HepG2 (cell line): ENCODE data around the gene DNMBP. TPM values are rescaled to one million over a fixed set of nuclear protein-coding genes. Genes with fewer than 3 reads are reported as not detected.

Experiments
- ATAC-seq: fragments of 200-7000 bp; cut with Tn5 transposase; 3 replicates; pipeline ENCODE4 v1.9.1; 2020; ENCODE audit warnings: mild to moderate bottlenecking, moderate library complexity
- BruUV-seq: library from RNA; stranded (reverse); fragments of 400-500 nt; replicated peaks from 2 replicates; lab custom pipeline; 2021; lab: Mats Ljungman, UMichigan
- CTCF ChIA-PET: fragments of 300-600 bp; formaldehyde crosslinking; extraction: SDS; loops from one replicate; lab custom pipeline; 2021; ENCODE audit warnings: low total read pairs, inconsistent platforms, low intra/inter-chr PET ratio; lab: Yijun Ruan, JAX
- POLR2A ChIA-PET: fragments of 350-600 bp; sonication (Branson Sonifier 250); formaldehyde crosslinking; loops from one replicate; lab custom pipeline; 2020; ENCODE audit warnings: antibody characterized with exemption, inconsistent platforms; lab: Yijun Ruan, JAX
- DNase-seq: peaks from one replicate; pipeline ENCODE4 v3.0.0-alpha.2; 2015; ENCODE audit warnings: low spot score
- FAIRE-seq: peaks from 3 replicates; lab custom pipeline; 2011; peaks lifted over from hg19 to GRCh38; lab: Jason Lieb, UNC
- H2AFZ ChIP-seq: one replicate; pipeline ENCODE4 v1.6.1; 2011; ENCODE audit warnings: low read length, inconsistent platforms
- H3K27ac ChIP-seq: fragments of 300-600 bp; 3 replicates; pipeline ENCODE4 v1.8.0; 2011; ENCODE audit warnings: mixed run types, mild to moderate bottlenecking, mixed read lengths, low read length, inconsistent platforms; ENCODE audit not compliant: insufficient read depth; ENCODE audit errors: extremely low read length
- H3K27me3 ChIP-seq, 2 experiments: fragments of 200-600 bp in 1 of 2; 2 replicates in 1 of 2; 3 replicates in 1 of 2; pipeline versions ENCODE4 v1.6.0 to v1.8.0; 2011; ENCODE audit warnings: low read length in 2 of 2, mild to moderate bottlenecking in 2 of 2, moderate library complexity in 2 of 2, inconsistent platforms in 1 of 2; ENCODE audit not compliant: insufficient read depth in 2 of 2, control insufficient read depth in 1 of 2
- H3K36me3 ChIP-seq, 2 experiments: fragments of 200-600 bp in 1 of 2; replicated peaks in 1 of 2; 2 replicates in 1 of 2; 3 replicates in 1 of 2; pipeline versions ENCODE4 v1.5.1 to v1.8.0; 2011; ENCODE audit warnings: low read length in 2 of 2, inconsistent platforms in 1 of 2; ENCODE audit not compliant: insufficient read depth in 2 of 2, control insufficient read depth in 1 of 2
- H3K4me1 ChIP-seq: 2 replicates; pipeline ENCODE4 v1.5.1; 2012; ENCODE audit warnings: low read length, inconsistent platforms; ENCODE audit not compliant: insufficient read depth
- H3K4me2 ChIP-seq: 2 replicates; pipeline ENCODE4 v1.6.0; 2011; ENCODE audit warnings: low read depth, low read length, inconsistent platforms
- H3K4me3 ChIP-seq, 3 experiments: fragments of 200-600 bp in 1 of 3; sonication (generic), shearing (Covaris generic) in 1 of 3; replicated peaks in 1 of 3; 2 replicates each; pipeline ENCODE4 v1.5.1; 2011 to 2016; ENCODE audit warnings: low read length in 3 of 3, inconsistent platforms in 2 of 3, low read depth in 2 of 3, mild to moderate bottlenecking in 2 of 3, control low read depth in 1 of 3, mixed read lengths in 1 of 3; ENCODE audit not compliant: insufficient read depth in 1 of 3
- H3K79me2 ChIP-seq: one replicate; pipeline ENCODE4 v1.6.1; 2011; ENCODE audit warnings: low read length, inconsistent platforms; ENCODE audit not compliant: insufficient read depth
- H3K9ac ChIP-seq: 2 replicates; pipeline ENCODE4 v1.6.0; 2011; ENCODE audit warnings: mild to moderate bottlenecking, low read depth, low read length, inconsistent platforms; ENCODE audit not compliant: insufficient read depth
- H3K9me3 ChIP-seq: 2 replicates; pipeline ENCODE4 v1.5.1; 2012; ENCODE audit warnings: mild to moderate bottlenecking, low read length
- H4K20me1 ChIP-seq: 2 replicates; pipeline ENCODE4 v1.6.0; 2011; ENCODE audit warnings: inconsistent platforms, mild to moderate bottlenecking, low read length, moderate library complexity; ENCODE audit not compliant: insufficient read depth
- ATF7-NPFF ChIP-seq: sonication (generic); formaldehyde crosslinking; IDR thresholded peaks from 2 replicates; pipeline ENCODE4 v1.8.1; 2023; ENCODE audit warnings: mild to moderate bottlenecking, low read depth, missing genetic modification reagents, moderate library complexity
- MAFF ChIP-seq: IDR thresholded peaks from 2 replicates; pipeline ENCODE4 v1.6.1; 2011; ENCODE audit warnings: low read depth, low read length, improper control_type of control experiment
- MAFK ChIP-seq, 2 experiments: IDR thresholded peaks in 1 of 2; conservative IDR thresholded peaks in 1 of 2; 2 replicates each; pipeline ENCODE4 v1.6.1; 2011; ENCODE audit warnings: improper control_type of control experiment in 2 of 2, low read length in 2 of 2
- NR2F6 ChIP-seq, 2 experiments: IDR thresholded peaks; 2 replicates each; pipeline ENCODE4 v1.6.1; 2016; ENCODE audit warnings: antibody characterized with exemption in 1 of 2, mild to moderate bottlenecking in 1 of 2
- ZNF513 ChIP-seq: sonication (generic); formaldehyde crosslinking; conservative IDR thresholded peaks from 2 replicates; pipeline ENCODE4 v1.5.0; 2020; ENCODE audit warnings: missing genetic modification reagents
- ZNF652 ChIP-seq: IDR thresholded peaks from 2 replicates; pipeline ENCODE4 v1.6.1; 2016; ENCODE audit warnings: low read depth, borderline replicate concordance
- ZNF761 ChIP-seq: sonication (generic); formaldehyde crosslinking; conservative IDR thresholded peaks from 2 replicates; pipeline ENCODE4 v1.4.0; 2020; ENCODE audit warnings: mild to moderate bottlenecking, missing genetic modification reagents
- ZNF777 ChIP-seq: sonication (generic); formaldehyde crosslinking; IDR thresholded peaks from 2 replicates; pipeline ENCODE4 v1.4.0; 2020; ENCODE audit warnings: missing genetic modification reagents
- WGBS: methylation state at CpG from one replicate; pipeline ENCODE4 v1.1.6; 2017; ENCODE audit warnings: low lambda C conversion rate; 5-methylcytosine and 5-hydroxymethylcytosine counted together
- in situ Hi-C: cut with HindIII; loops from 2 replicates; pipeline ENCODE4 v1.10.0; 2017; ENCODE audit warnings: low pct_unique_long_range_greater_than_20kb; ENCODE audit not compliant: extremely low pct_ligation_motif_present
- intact Hi-C: fragments of 100-400 bp; cut with micrococcal nuclease; formaldehyde crosslinking; loops from one replicate; pipeline ENCODE4 v1.10.0; 2022; ENCODE audit not compliant: unreplicated experiment
- polyA plus RNA-seq, 8 experiments: library from polyadenylated mRNA; depleted of rRNA in 3 of 8; stranded (reverse) in 7 of 8; unstranded in 1 of 8; fragments of >200 nt; fragmentation: Illumina TruSeq in 4 of 8; extraction: Trizol in 4 of 8; gene quantifications; 2 replicates each; pipeline versions ENCODE4 v1.2.1 to v1.2.3, GENCODE V29; 2011 to 2016; ENCODE audit warnings: low read depth in 4 of 8, missing spikeins in 1 of 8, mixed read lengths in 1 of 8; ENCODE audit not compliant: insufficient read depth in 1 of 8
- total RNA-seq, 5 experiments: library from RNA; depleted of rRNA; stranded (reverse); fragments of >200 nt; fragmentation: Illumina TruSeq; extraction: Trizol; gene quantifications; 2 replicates each; pipeline ENCODE4 v1.2.3, GENCODE V29; 2016; ENCODE audit warnings: low read depth in 1 of 5
- TF ChIP-seq, protein P1 (sequence below): sonication (generic); formaldehyde crosslinking; IDR thresholded peaks from 2 replicates; pipeline ENCODE4 v1.5.1; 2020; ENCODE audit warnings: missing genetic modification reagents, mild to moderate bottlenecking, borderline replicate concordance
- TF ChIP-seq, protein P2 (sequence below): sonication (generic); formaldehyde crosslinking; IDR thresholded peaks from 2 replicates; pipeline ENCODE4 v1.4.0; 2020; ENCODE audit warnings: mild to moderate bottlenecking, missing genetic modification reagents
- TF ChIP-seq, protein P3 (sequence below): sonication (generic); formaldehyde crosslinking; IDR thresholded peaks from 2 replicates; pipeline ENCODE4 v1.5.1; 2020; ENCODE audit warnings: mild to moderate bottlenecking, missing genetic modification reagents
- TF ChIP-seq, protein P4 (sequence below): sonication (generic); formaldehyde crosslinking; IDR thresholded peaks from 2 replicates; pipeline ENCODE4 v1.8.1; 2023; ENCODE audit warnings: mild to moderate bottlenecking, moderate library complexity, missing genetic modification reagents

DNMBP gene
- total and polyA plus RNA-seq, 2 of the 13 experiments (the other 11 are each of a cell fraction or from before 2014, with no cell fraction given), result 3.6 to 6.3 TPM

GRCh38 chr10:100053686-100054460, 44.1 kb upstream of the DNMBP start:
- no peak overlapping the region for H3K27ac ChIP-seq
- H3K4me1 ChIP-seq, result no peaks in the 10 kb centered on the region
- H3K4me3 ChIP-seq, result no peak overlapping the region
- DNase-seq (no peak), FAIRE-seq (no peak), ATAC-seq (no peak)
- no peaks in the 10 kb centered on the region for H3K9me3 ChIP-seq
- in situ Hi-C loops, result no loop called here
- no peak overlapping the region for H3K4me2 ChIP-seq
- H3K79me2 ChIP-seq, result no peaks in the 10 kb centered on the region
- WGBS, result 94% methylated on average over 6 of the region's 6 CpGs
- intact Hi-C loops, result no loop called here
- H3K27me3 ChIP-seq, result no peaks in the 10 kb centered on the region
- TF ChIP-seq, protein P1, sequence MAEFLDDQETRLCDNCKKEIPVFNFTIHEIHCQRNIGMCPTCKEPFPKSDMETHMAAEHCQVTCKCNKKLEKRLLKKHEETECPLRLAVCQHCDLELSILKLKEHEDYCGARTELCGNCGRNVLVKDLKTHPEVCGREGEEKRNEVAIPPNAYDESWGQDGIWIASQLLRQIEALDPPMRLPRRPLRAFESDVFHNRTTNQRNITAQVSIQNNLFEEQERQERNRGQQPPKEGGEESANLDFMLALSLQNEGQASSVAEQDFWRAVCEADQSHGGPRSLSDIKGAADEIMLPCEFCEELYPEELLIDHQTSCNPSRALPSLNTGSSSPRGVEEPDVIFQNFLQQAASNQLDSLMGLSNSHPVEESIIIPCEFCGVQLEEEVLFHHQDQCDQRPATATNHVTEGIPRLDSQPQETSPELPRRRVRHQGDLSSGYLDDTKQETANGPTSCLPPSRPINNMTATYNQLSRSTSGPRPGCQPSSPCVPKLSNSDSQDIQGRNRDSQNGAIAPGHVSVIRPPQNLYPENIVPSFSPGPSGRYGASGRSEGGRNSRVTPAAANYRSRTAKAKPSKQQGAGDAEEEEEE, result no peak
- no peak for TF ChIP-seq ZNF761 (CRISPR knock-in tag)
- no peak for TF ChIP-seq NR2F6 (IDR thresholded peaks at IDR 0.05)
- TF ChIP-seq NR2F6 (CRISPR knock-in tag; IDR thresholded peaks at IDR 0.05), result no peak
- TF ChIP-seq ATF7-NPFF, result no peak
- TF ChIP-seq, protein P2, sequence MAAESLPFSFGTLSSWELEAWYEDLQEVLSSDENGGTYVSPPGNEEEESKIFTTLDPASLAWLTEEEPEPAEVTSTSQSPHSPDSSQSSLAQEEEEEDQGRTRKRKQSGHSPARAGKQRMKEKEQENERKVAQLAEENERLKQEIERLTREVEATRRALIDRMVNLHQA (CRISPR knock-in tag), result no peak
- TF ChIP-seq ZNF652 (CRISPR knock-in tag), result no peak
- TF ChIP-seq ZNF513, result no peak
- TF ChIP-seq, protein P3, sequence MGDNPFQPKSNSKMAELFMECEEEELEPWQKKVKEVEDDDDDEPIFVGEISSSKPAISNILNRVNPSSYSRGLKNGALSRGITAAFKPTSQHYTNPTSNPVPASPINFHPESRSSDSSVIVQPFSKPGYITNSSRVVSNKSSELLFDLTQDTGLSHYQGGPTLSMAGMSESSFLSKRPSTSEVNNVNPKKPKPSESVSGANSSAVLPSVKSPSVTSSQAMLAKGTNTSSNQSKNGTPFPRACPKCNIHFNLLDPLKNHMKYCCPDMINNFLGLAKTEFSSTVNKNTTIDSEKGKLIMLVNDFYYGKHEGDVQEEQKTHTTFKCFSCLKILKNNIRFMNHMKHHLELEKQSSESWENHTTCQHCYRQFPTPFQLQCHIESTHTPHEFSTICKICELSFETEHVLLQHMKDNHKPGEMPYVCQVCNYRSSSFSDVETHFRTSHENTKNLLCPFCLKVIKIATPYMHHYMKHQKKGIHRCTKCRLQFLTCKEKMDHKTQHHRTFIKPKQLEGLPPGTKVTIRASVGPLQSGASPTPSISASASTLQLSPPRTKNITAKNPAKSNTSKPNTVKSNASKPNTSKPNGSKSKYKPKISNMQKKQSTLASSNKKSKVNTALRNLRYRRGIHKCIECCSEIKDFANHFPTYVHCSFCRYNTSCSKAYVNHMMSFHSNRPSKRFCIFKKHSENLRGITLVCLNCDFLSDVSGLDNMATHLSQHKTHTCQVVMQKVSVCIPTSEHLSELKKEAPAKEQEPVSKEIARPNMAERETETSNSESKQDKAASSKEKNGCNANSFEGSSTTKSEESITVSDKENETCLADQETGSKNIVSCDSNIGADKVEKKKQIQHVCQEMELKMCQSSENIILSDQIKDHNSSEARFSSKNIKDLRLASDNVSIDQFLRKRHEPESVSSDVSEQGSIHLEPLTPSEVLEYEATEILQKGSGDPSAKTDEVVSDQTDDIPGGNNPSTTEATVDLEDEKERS (CRISPR knock-in tag), result no peak
- peak; percentile 43 for TF ChIP-seq MAFF
- TF ChIP-seq, protein P4, sequence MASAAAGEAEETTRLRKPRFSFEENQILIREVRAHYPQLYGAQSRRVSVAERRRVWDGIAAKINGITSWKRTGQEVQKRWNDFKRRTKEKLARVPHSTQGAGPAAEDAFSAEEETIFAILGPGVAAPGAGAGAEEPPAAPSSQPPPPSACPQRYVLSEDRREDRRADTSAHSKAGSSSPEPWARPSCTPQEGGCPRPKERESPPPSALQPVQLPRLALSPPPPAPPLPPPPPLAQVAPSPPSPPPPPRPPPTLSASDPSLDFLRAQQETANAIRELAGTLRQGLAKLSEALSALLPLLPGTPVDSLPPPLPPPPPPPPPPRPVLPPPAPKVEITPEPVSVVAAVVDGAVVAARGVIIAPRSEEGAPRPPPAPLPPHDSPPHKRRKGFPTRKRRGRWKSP (CRISPR knock-in tag), result no peak
- peak; percentile 62 to 69 for TF ChIP-seq MAFK (conservative IDR thresholded peaks at IDR 0.05 in 1 of 2, IDR thresholded peaks at IDR 0.05 in 1 of 2; ENCODE audit: low read length in 2 of 2)
- TF ChIP-seq ZNF777 (CRISPR knock-in tag), result no peak
- ChIA-PET POLR2A (no interaction called here), CTCF (no interaction called here)
- no peak overlapping the region for H3K9ac ChIP-seq
- H4K20me1 ChIP-seq, result no peaks in the 10 kb centered on the region
- H3K36me3 ChIP-seq, result peaks cover 4 to 26% of the 10 kb centered on the region in 2 experiments; a peak in 4 of 5 replicates
- no TSS peak for BruUV-seq
- H2AFZ ChIP-seq, result no peak overlapping the region
